GM21423 (cell line): Measurements from ENCODE around the gene NIT2.
A peak's percentile ranks its signal among the peaks of the same experiment; 100 is the strongest.
"Not testable (repeated sequence)": the region's sequence is repeated elsewhere in the genome, so short reads cannot be mapped to it uniquely, and the experiment has no call there.

ENCODE experiments used
- ATAC-seq: cut with Tn5 transposase; IDR thresholded peaks from one replicate; pipeline ENCODE4 v1.9.1; 2021; ENCODE audit warnings: mild to moderate bottlenecking, moderate library complexity; ENCODE audit not compliant: unreplicated experiment

The NIT2 gene, protein sequence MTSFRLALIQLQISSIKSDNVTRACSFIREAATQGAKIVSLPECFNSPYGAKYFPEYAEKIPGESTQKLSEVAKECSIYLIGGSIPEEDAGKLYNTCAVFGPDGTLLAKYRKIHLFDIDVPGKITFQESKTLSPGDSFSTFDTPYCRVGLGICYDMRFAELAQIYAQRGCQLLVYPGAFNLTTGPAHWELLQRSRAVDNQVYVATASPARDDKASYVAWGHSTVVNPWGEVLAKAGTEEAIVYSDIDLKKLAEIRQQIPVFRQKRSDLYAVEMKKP

GRCh38 chr3:100334488-100335351 is at the start of gene NIT2:
Gene NIT2 (plus strand): TSS chr3:100334757. CDS start chr3:100334792, 35 bp downstream.
- peak; percentile 94 for ATAC-seq

GRCh38 chr3:100288288-100288894 is 46.2 kb upstream of the NIT2 start:
- ATAC-seq, result no peak

DNA sequence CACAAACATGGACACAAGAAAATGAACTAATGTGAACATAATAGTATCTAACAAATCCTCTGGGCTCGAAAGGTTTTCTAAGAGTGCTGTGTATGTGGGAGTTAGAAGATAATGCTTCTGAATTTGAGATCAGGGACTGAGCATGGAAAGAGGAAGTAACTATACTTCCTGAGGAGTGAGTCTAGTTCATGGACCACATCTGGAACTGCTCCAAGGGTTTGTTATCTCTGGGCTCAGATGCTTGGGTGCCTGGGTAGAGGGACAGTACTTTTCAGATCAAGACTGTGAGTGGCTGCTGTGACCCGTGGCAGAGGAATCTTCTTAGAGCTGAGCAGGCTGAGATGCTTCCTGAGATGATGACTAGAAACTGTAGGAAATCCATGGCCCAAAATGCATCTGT is 45.2 kb upstream of the NIT2 start:
- peak; percentile 46 for ATAC-seq

GRCh38 chr3:100295089-100295488 is 39.5 kb upstream of the NIT2 start:
- no peak for ATAC-seq

DNA sequence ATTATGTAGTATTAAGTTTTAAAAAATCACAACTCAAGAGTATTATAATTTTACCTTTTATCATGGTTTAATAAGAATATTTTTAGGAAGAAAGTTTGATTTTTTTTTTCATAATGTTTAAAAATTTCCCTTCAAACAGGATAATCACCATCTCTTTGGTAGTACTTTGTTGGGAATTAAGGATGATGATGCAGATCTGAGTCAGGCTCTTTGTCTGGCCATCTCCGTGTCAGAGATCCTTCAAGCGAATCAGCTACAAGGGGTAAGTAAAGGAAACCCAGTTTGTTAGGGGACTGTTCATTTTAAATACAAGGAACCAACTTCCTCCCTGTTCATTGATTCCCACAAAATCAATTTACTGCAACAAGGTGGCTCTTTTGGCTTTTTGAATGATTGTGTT is 36.8 kb upstream of the NIT2 start:
- no peak for ATAC-seq

DNA sequence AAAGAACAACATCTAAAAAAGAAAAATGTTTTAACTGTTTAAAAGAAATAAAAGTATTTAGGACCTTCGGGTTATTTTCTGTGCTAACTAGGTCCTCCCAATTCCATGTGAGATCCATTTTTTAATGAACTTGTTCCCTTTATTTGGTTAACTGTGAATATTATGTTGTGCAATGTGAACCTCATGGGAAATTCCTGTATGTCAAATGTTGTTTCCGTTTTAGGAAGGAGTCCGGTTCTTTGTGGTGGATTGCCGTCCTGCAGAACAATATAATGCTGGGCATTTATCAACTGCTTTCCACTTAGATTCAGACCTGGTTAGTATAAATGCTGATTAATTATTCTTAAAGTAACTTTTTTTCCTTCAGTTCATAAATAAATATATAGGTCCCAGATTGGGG is 35.5 kb upstream of the NIT2 start:
- ATAC-seq, result no peak

DNA sequence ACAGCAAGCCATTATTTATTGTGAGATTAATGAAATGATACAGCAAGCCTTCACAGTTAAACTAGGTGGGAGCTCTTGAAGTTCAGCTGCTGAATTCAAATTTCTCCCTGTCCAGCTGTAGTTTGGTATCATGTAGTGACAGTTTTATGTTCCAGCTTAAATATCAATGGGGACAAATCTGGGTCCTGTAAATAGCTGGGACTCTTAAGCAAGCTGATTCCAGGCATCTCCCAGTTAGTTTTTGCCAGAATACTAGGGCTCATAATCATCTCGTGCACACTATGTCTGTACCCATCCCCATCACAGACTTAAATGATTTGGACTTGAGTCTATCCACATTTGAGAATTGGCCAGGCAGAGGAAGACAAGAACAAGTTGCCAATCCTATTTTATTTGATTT is 27.9 kb upstream of the NIT2 start:
- no peak for ATAC-seq

GRCh38 chr3:100310355-100310965 is 24.1 kb upstream of the NIT2 start:
- no peak for ATAC-seq

GRCh38 chr3:100311011-100311410 is 23.5 kb upstream of the NIT2 start:
- ATAC-seq, result no peak

DNA sequence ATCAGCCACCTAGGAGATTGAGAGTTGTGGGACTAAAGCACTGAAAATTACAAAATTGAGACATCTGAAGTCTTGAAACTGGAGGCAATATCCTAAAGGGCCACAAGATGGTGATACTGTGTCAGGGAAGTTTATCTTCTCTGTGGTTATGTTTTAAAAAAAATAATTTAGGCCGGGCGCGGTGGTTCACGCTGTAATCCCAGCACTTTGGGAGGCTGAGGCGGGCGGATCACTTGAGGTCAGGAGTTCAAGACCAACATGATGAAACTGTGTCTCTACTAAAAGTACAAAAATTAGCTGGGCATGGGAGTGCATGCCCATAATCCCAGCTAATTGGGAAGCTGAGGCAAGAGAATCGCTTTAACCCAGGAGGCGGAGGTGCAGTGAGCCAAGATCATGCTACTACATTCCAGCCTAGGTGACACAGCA is 17.9 kb upstream of the NIT2 start:
- peak; percentile 60 for ATAC-seq

DNA sequence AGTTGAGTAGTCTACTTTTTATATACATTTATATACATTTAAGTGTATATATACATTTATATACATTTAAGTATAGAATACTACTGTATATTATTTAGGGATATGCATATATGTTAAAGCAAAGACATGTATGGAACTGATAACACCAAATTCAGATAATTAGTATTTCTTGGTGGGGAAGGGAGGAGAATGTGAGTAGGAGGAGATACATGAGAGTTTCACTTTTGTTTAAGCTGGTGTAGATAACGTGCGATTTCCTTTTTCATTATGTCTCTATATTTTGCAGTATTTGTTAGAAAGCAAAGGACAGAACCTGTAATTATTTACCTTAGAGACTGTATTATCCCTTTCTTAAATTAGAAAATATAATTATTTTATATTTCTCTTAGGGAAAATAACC is 16.6 kb upstream of the NIT2 start:
- peak; percentile 46 for ATAC-seq

DNA sequence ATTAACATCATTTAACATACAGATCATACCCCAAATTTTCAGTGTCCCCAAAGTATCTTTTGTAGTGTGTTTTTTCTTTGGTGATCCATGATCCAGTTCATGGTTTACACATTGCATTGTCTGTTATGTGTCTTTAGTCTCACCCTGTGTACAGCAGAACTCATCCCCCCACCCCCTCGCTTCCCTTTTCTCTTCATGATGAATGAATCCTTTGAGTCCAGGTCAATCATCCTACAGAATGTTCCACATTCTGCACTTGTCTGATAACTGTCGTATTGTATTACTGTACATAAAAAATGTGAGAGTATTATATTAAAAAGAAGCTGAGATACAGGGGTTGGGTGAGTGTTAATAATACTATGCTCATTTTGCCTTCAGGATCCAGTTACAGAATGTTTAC is 14.6 kb upstream of the NIT2 start:
- no peak for ATAC-seq

- no peak for ATAC-seq
Measured at GRCh38 chr3:100324044-100324443, 10.5 kb upstream of the NIT2 start.

DNA sequence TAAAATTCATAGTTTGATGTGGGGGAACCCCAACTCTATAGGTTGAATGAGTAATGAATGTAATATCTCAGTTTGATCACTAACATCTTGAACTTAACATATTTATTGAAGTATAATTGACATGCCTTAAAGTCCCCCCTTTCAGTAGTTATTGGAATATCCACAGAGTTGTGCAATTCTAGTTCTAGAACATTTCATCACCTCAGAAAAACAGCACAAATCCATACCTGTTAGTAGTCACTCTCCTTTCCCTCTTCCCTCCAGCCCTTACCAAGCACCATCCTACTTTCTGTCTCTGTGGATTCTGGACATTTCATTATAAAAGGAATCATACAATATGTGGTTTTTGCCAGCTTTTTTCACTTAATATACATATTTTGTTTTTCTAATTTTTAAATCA is 8.7 kb upstream of the NIT2 start:
- ATAC-seq, result no peak

DNA sequence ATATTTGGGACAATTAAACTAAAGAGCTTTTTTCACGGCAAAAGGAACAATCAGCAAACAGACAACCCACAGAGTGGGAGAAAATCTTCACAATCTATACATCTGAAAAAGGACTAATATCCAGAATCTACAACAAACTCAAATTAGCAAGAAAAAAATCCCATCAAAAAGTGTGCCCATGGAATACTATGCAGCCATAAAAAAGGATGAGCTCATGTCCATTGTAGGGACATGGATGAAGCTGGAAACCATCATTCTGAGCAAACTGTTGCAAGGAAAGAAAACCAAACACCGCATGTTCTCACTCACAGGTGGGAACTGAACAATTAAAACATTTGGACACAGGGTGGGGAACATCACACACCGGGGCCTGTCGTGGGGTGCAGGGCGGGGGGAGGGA is 7.2 kb upstream of the NIT2 start:
- not testable (repeated sequence) for ATAC-seq

DNA sequence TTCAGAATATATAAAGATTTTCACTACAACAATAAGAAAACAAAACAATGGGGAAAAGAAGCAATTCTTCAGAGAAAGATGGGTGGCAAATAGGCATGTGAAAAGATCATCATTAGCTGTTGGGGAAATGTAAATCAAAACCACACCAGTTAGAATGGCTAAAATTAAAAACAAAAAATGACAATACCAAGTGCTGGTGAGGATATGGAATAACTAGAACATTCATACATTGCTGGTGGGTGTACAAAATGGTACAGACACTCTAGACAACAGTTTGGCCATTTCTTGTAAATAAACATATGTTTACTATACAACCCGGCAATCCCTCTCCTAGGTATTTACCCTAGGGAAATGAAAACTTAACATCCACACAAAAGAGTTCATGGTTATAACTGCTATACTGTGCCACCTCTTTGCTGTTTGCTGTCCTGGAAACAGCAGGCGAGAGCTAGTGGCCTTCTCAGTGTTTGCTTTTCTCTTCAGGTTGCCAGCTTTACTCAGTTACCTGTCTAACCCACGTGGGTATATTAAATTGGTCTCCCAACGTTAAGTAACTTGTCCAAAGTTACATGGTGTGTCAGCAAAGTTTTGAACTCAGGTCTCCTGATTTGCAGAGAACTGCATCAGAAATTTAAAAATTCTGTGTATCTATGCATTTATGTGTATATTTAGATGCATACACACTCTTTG is 4.6 kb upstream of the NIT2 start:
- no peak for ATAC-seq

GRCh38 chr3:100330651-100331050 is 3.9 kb upstream of the NIT2 start:
- ATAC-seq, result no peak

GRCh38 chr3:100331660-100332059 is 2.9 kb upstream of the NIT2 start:
- no peak for ATAC-seq

GRCh38 chr3:100333051-100333450 is 1.5 kb upstream of the NIT2 start:
- ATAC-seq, result no peak

DNA sequence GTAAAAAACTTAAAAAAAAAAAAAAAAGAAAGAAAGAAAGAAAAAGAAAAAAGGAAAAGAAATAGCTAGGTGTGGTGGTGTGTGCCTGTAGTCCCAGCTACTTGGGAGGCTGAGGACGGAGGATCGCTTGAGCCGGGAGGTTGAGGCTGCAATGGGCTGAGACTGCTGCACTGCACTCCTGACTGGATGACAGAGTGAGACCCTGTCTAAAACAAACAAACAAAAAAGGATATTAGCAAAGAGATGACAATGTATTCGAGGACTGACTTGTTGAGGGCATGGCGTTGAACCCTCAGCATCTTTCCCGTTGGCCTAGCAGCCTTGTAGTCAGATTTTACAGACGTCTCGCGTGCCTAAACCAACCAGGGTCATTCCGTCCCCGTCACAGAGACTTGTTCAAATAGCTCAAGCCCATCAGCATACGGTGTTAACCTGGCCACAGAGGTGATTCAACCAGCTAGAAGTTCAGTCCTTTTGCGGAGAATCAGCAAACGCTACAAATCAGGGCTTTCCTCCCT is 528 bp upstream of the NIT2 start:
- peak; percentile 22 for ATAC-seq

GRCh38 chr3:100335434-100335833 is 877 bp downstream of the NIT2 start:
- ATAC-seq, result peak; percentile 41
